Sigmoid colon (tissue), 4 donors: ENCODE measurements around the gene FBXL16.

ENCODE experiments used
- EP300 ChIP-seq, 4 donors: sonication (generic); formaldehyde crosslinking; IDR thresholded peaks; one replicate each; pipeline ENCODE4 v1.6.1; 2017; ENCODE audit warnings: antibody characterized with exemption in 4 of 4
- POLR2A ChIP-seq, 2 donors: fragments of 450-650 bp; IDR thresholded peaks; one replicate each; pipeline ENCODE4 v1.6.1; 2016; ENCODE audit warnings: antibody characterized with exemption in 2 of 2, mild to moderate bottlenecking in 2 of 2, moderate library complexity in 2 of 2
- TF ChIP-seq, protein P1 (sequence below), 4 experiments: fragments of 450-650 bp in 3 of 4; fragments of 200-600 bp in 1 of 4; IDR thresholded peaks; one replicate each; pipeline ENCODE4 v1.5.1; 2016 to 2019; ENCODE audit warnings: antibody characterized with exemption in 4 of 4, mild to moderate bottlenecking in 3 of 4, moderate library complexity in 2 of 4

- TF ChIP-seq, protein P1, sequence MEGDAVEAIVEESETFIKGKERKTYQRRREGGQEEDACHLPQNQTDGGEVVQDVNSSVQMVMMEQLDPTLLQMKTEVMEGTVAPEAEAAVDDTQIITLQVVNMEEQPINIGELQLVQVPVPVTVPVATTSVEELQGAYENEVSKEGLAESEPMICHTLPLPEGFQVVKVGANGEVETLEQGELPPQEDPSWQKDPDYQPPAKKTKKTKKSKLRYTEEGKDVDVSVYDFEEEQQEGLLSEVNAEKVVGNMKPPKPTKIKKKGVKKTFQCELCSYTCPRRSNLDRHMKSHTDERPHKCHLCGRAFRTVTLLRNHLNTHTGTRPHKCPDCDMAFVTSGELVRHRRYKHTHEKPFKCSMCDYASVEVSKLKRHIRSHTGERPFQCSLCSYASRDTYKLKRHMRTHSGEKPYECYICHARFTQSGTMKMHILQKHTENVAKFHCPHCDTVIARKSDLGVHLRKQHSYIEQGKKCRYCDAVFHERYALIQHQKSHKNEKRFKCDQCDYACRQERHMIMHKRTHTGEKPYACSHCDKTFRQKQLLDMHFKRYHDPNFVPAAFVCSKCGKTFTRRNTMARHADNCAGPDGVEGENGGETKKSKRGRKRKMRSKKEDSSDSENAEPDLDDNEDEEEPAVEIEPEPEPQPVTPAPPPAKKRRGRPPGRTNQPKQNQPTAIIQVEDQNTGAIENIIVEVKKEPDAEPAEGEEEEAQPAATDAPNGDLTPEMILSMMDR (IDR thresholded peaks at IDR 0.05) = no peak
- TF ChIP-seq POLR2A (IDR thresholded peaks at IDR 0.05) (no peak), EP300 (IDR thresholded peaks at IDR 0.05) (no peak)
These were observed 43.5 kb downstream of the FBXL16 start for GRCh38 chr16:662095-662494.
